Left colon (tissue), 2 donors: ENCODE results near the gene ATP5PD. TPM values are rescaled to one million over a fixed set of nuclear protein-coding genes. Genes with fewer than 3 reads are reported as not detected.

ENCODE experiments used
- ATAC-seq: fragments of 200-7000 bp; cut with Tn5 transposase; one replicate; pipeline ENCODE4 v1.9.1; 2020; ENCODE audit warnings: mild to moderate bottlenecking, moderate library complexity
- DNase-seq, 2 donors: peaks; one replicate each; pipeline ENCODE4 v3.0.0-alpha.2; 2020
- intact Hi-C, 2 donors: fragments of 100-400 bp; cut with DNase I in 1 of 2; cut with micrococcal nuclease in 1 of 2; formaldehyde crosslinking; loops; one replicate each; pipeline versions ENCODE4 v1.11.2 to v1.14.0; 2022; cut with DNase I, micrococcal nuclease
- long read RNA-seq: library from polyadenylated mRNA; unstranded; transcript quantifications from one replicate; pipeline ENCODE4 v2.0.0, GENCODE V29; 2021
- total RNA-seq, 2 donors: library from RNA; stranded (reverse); fragmentation: NEBNext Ultra II Directional; extraction: Animal tissue kit (Norgen Biotek cat#: 25700); gene quantifications; one replicate each; pipeline ENCODE4 v1.2.1, GENCODE V29; 2021
- donor health status: DM: no; HTN: no; CAD: no.
- donor health status: DM: yes; HTN: yes; CAD: no.

ATP5PD gene
- 100 to 1,000 TPM; 310 to 381 TPM for total RNA-seq
- long read RNA-seq, transcript ATP5PD-201 (6 exons, 603 nt), result major isoform, 104 of 117 reads
- long read RNA-seq, partial matches to known transcripts, result 10 of 117 reads
- long read RNA-seq, other reads (novel, unspliced or antisense), result 1 of 117 reads

- intact Hi-C loops, result no loop called here
- peak; percentile 94 to 97 for DNase-seq
- ATAC-seq, result peak; percentile 95
Observed at GRCh38 chr17:75046407-75047289, at the start of gene ATP5PD, which contains the start of gene KCTD2. ATP5PD (minus strand) TSS chr17:75046969; CDS start chr17:75042650, 4,319 bp downstream. KCTD2 (plus strand) TSS chr17:75047225; CDS start chr17:75047251, 26 bp downstream.

DNA sequence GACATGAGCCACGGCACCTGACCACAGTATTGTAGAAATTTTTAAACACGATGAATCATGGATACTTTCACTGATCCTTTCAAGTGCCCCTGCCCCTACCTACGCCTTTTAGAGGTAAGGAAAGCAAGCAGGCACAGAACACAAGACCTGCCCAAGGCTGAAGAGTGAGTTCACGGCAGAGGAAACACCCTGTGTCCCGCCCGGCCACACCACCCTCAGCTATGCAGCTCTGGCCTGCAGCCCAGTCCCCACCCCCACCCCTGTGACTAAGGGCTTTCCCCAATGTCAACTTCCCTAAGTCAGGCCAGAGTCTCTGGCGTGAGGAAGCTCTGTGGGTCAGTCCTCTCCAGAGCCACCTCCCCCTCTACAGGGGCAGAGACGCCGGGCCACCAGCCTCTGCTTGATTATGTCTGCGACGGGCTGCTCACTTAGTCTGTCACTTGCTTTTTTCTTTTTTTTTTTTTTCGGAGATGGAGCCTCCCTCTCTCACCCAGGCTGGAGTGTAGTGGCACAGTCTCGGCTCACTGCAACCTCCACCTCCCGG, 49.4 kb upstream of the ATP5PD start:
- peak; percentile 86 to 92 for DNase-seq
- ATAC-seq, result peak; percentile 77
- intact Hi-C loops, result no loop called here

- ATAC-seq (peak; percentile 16), DNase-seq (peak; percentile 38 to 68)
- intact Hi-C loops, result no loop called here
Observed at GRCh38 chr17:75094871-75095399, 48.2 kb upstream of the ATP5PD start.

- ATAC-seq (no peak), DNase-seq (no peak)
- intact Hi-C loops, result no loop called here
Observed at GRCh38 chr17:75093548-75094158, 46.9 kb upstream of the ATP5PD start.

- intact Hi-C loops, result no loop called here
- DNase-seq, result peak; percentile 76 to 83
- peak; percentile 42 for ATAC-seq
Observed at GRCh38 chr17:75091855-75092327, 45.1 kb upstream of the ATP5PD start.

GRCh38 chr17:75090871-75091854, 44.4 kb upstream of the ATP5PD start:
- ATAC-seq, result peak; percentile 44
- intact Hi-C loops, result no loop called here
- peak; percentile 76 to 81 for DNase-seq

- intact Hi-C loops, result no loop called here
- DNase-seq (peak in 1 of 2 donors; percentile 45), ATAC-seq (peak; percentile 1)
Observed at GRCh38 chr17:75088465-75089417, 42.0 kb upstream of the ATP5PD start.

DNA sequence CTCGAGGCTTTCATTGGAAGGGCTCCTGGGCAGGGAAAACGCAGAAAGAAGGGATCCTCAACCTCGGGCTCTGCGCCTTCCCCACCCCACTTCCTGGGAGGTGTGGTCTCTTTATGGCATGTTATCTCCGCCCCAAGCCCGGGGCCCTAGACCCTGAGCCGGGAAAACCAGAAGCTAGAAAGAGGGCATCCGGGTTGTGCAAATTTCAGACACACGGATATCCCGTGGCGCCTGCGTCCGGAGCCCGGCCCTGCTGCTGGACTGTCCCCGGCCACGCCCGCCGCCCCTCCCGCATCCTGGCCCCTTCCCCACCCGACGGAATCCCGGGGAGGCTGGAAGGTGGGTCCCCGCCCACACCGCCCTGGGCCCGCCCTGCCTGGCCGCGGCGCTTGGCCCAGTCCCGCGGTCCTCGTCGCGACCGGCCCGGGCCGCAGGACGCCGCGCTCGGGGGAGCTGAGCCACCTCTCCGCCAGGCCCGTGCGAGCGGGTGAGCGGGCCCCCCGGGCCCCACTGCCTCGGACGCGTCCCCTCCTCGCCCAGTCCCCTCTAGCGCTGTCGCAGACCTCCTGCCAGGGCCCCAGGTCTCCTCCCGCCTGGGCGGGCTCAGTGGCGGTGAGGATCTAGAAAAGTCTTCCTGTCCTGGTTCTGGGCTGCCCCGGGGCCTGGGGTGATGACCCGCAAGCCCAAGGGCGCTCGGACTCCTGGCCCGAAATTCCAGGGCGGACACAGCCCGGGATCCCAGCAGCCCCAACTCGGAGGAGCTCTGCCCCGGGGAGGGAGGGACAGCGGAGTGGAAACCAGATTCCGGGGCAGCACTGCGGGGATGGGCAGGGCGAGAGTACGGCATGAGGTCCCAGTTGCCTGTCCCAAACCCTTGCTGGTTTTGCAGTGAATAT, 41.0 kb upstream of the ATP5PD start, which contains the start of gene SLC16A5:
TSS of gene SLC16A5 (plus strand) at position 397 of the 896 bp plus-strand sequence. CDS start 5,683 bp downstream, outside the sequence.
- ATAC-seq, result peak; percentile 63
- DNase-seq, result peak; percentile 92 to 94

GRCh38 chr17:75087182-75087557, 40.4 kb upstream of the ATP5PD start:
- DNase-seq, result no peak
- intact Hi-C loops, result no loop called here
- no peak for ATAC-seq

More for the DNA sequence above, 41.0 kb upstream of the ATP5PD start, which contains the start of gene SLC16A5:
- intact Hi-C loops, result no loop called here

GRCh38 chr17:75086496-75087181, 39.9 kb upstream of the ATP5PD start:
- intact Hi-C loops, result no loop called here
- DNase-seq, result peak; percentile 59 to 71
- ATAC-seq, result peak; percentile 56

GRCh38 chr17:75084039-75084660, 37.4 kb upstream of the ATP5PD start:
- intact Hi-C loops, result no loop called here
- DNase-seq (no peak), ATAC-seq (no peak)

DNA sequence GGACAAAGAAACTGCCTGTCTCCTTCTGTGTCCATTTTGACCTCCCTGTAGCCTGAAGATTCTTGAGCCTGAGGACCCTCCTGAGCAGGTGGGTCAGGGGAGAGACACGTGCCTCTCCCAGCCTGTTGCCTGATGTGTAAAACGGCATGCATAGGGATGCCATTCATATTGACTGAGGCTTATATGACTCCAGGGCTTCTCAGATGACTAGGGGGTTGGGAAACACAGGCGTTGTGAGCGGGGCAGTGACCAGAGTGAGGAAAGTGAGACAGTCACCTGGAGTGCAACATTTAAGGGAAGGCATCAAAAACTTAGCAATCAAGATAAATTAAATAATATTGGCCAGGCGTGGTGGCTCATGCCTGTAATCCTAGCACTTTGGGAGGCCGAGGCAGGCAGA, 35.9 kb upstream of the ATP5PD start:
- intact Hi-C loops, result no loop called here
- no peak for ATAC-seq
- no peak for DNase-seq

DNA sequence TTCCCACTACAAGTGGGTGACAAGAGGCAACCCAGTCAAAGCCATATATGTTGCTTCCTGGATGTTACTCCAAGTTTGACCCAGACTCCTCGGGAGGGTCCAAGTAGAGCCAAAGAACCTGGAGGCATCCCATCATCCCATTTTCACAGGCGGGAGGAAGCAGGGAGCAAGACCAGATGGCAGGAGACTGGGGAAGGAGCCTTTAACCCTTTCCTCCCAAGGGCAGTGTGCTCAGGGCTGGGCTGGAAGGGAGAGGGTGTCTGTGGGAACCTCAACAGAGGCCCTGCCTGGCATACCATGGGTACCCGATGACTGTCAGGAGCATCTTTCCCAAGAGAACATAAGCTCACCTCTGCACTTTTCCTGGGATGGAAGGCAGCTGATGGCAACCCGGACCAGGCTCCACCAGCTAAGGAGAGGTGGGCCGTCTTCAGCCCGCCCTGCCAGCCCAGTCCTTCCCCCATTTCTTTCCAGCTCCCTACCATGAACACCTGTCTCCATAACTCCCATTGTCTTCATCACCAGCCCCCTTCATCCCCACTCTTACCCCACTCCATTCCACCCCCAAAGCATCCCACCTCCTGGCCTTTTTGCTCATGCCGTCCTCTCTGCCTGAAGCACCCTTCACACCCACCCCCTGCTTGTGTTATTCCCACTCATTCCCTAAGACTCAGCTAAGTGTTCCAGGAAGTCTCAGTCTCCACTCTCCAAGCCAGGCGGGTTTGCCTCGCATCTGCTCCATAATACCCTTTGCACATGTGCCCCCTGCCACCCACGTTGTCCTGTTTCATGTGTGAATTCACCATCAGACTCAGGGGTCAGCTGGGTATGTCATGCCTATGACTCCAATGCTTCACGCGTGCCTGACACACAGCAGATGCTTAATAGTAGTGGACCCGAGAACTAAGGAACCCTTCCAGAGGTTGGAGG, 35.1 kb upstream of the ATP5PD start:
- ATAC-seq (no peak), DNase-seq (no peak)
- intact Hi-C loops, result no loop called here

DNA sequence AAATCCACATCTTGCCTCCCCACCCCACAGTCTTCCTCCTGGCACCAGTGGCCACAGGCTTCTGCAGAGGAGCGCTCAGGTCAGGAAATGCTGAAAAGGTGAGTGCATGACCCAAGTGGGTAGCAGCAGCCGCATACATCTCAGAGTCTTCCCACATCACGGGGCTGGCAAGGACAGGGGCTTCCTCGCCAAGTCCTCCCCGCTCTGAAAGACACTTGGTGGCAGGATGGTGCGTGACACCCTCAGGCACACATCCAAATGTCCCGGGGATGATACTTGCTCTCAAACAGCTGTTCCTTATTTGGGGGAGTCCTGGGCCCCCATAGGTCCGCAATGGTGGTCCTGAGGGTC, 32.2 kb upstream of the ATP5PD start:
- intact Hi-C loops, result no loop called here
- ATAC-seq (no peak), DNase-seq (no peak)
